Liver (tissue), 9 donors: ENCODE results near the gene HPCAL1. TPM values are rescaled to one million over a fixed set of nuclear protein-coding genes. Genes with fewer than 3 reads are reported as not detected.

Experiments
- DNase-seq: peaks from one replicate; pipeline ENCODE4 v3.0.0-alpha.2; 2017; ENCODE audit warnings: low spot score
- H3K27ac ChIP-seq, 2 donors: one replicate each; pipeline ENCODE4 v1.7.0; 2013; ENCODE audit warnings: inconsistent platforms in 2 of 2, low read length in 2 of 2, control low read depth in 1 of 2, low read depth in 1 of 2, mild to moderate bottlenecking in 1 of 2
- H3K27me3 ChIP-seq, 4 donors: one replicate each; pipeline versions ENCODE4 v1.6.1 to v1.7.0; 2013; ENCODE audit warnings: low read length in 3 of 4, inconsistent platforms in 1 of 4, mild to moderate bottlenecking in 1 of 4, moderate library complexity in 1 of 4; ENCODE audit not compliant: control insufficient read depth in 4 of 4, insufficient read depth in 4 of 4
- H3K36me3 ChIP-seq, 4 donors: one replicate each; pipeline versions ENCODE4 v1.6.1 to v1.7.0; 2013; ENCODE audit warnings: low read length in 3 of 4, mild to moderate bottlenecking in 3 of 4, low read depth in 1 of 4, moderate library complexity in 1 of 4; ENCODE audit not compliant: control insufficient read depth in 4 of 4, insufficient read depth in 3 of 4
- H3K4me1 ChIP-seq, 4 donors: one replicate each; pipeline versions ENCODE4 v1.6.1 to v1.7.0; 2013; ENCODE audit warnings: low read length in 3 of 4, mild to moderate bottlenecking in 3 of 4, moderate library complexity in 1 of 4; ENCODE audit not compliant: control insufficient read depth in 4 of 4, insufficient read depth in 4 of 4
- H3K4me3 ChIP-seq, 3 donors: one replicate each; pipeline versions ENCODE4 v1.6.1 to v1.7.0; 2013; ENCODE audit warnings: low read length in 3 of 3, control low read depth in 1 of 3, low read depth in 1 of 3, mild to moderate bottlenecking in 1 of 3
- H3K9ac ChIP-seq, 2 donors: one replicate each; pipeline ENCODE4 v1.7.0; 2013; ENCODE audit warnings: low read length in 2 of 2, mild to moderate bottlenecking in 2 of 2, moderate library complexity in 2 of 2, control low read depth in 1 of 2, low read depth in 1 of 2
- H3K9me3 ChIP-seq, 4 donors: one replicate each; pipeline versions ENCODE4 v1.6.1 to v1.7.0; 2013; ENCODE audit warnings: low read length in 3 of 4; ENCODE audit not compliant: control insufficient read depth in 4 of 4
- ATF3 ChIP-seq: IDR thresholded peaks from 2 replicates; pipeline ENCODE4 v1.6.1; 2016; ENCODE audit warnings: antibody characterized with exemption
- CTCF ChIP-seq: fragments of 150-350 bp; IDR thresholded peaks from 2 replicates; pipeline ENCODE4 v1.5.1; 2017; ENCODE audit warnings: improper control_type of control experiment, low read depth, low read length; ENCODE audit not compliant: missing input control
- EGR1 ChIP-seq, 2 donors: IDR thresholded peaks; 2 replicates each; pipeline ENCODE4 v1.6.1; 2016 to 2018; ENCODE audit warnings: antibody characterized with exemption in 2 of 2, low read depth in 2 of 2
- FOXA1 ChIP-seq: IDR thresholded peaks from 2 replicates; pipeline ENCODE4 v1.6.1; 2016; ENCODE audit warnings: antibody characterized with exemption
- FOXA2 ChIP-seq: IDR thresholded peaks from 2 replicates; pipeline ENCODE4 v1.6.1; 2016; ENCODE audit warnings: antibody characterized with exemption
- GABPA ChIP-seq, 2 donors: IDR thresholded peaks in 1 of 2; conservative IDR thresholded peaks in 1 of 2; 2 replicates each; pipeline ENCODE4 v1.6.1; 2016; ENCODE audit warnings: antibody characterized with exemption in 2 of 2, mild to moderate bottlenecking in 1 of 2, moderate library complexity in 1 of 2
- HNF4A ChIP-seq, 2 donors: conservative IDR thresholded peaks; 2 replicates each; pipeline ENCODE4 v1.6.1; 2016; ENCODE audit warnings: antibody characterized with exemption in 2 of 2, mild to moderate bottlenecking in 2 of 2
- HNF4G ChIP-seq: IDR thresholded peaks from 2 replicates; pipeline ENCODE4 v1.6.1; 2016; ENCODE audit warnings: antibody characterized with exemption
- JUND ChIP-seq, 2 donors: IDR thresholded peaks; 2 replicates each; pipeline ENCODE4 v1.6.1; 2016; ENCODE audit warnings: antibody characterized with exemption in 2 of 2
- NR2F2 ChIP-seq: IDR thresholded peaks from 2 replicates; pipeline ENCODE4 v1.6.1; 2016; ENCODE audit warnings: antibody characterized with exemption
- RAD21 ChIP-seq, 2 donors: IDR thresholded peaks; 2 replicates each; pipeline ENCODE4 v1.6.1; 2016; ENCODE audit warnings: antibody characterized with exemption in 2 of 2, mild to moderate bottlenecking in 2 of 2
- RXRA ChIP-seq, 2 donors: IDR thresholded peaks; 2 replicates each; pipeline ENCODE4 v1.6.1; 2017 to 2018; ENCODE audit warnings: antibody characterized with exemption in 2 of 2, mild to moderate bottlenecking in 1 of 2
- SP1 ChIP-seq: IDR thresholded peaks from 2 replicates; pipeline ENCODE4 v1.6.1; 2018; ENCODE audit warnings: antibody characterized with exemption, mild to moderate bottlenecking
- TAF1 ChIP-seq: conservative IDR thresholded peaks from 2 replicates; pipeline ENCODE4 v1.6.1; 2016; ENCODE audit warnings: antibody characterized with exemption, mild to moderate bottlenecking
- YY1 ChIP-seq: IDR thresholded peaks from 2 replicates; pipeline ENCODE4 v1.6.1; 2016; ENCODE audit warnings: antibody characterized with exemption, mild to moderate bottlenecking
- WGBS: extraction: QIAGEN DNeasy Blood & Tissue Kit; methylation state at CpG from one replicate; pipeline ENCODE4 v1.1.7; 2013; 5-methylcytosine and 5-hydroxymethylcytosine counted together
- polyA plus RNA-seq, 2 donors: library from polyadenylated mRNA; stranded (reverse) in 1 of 2; unstranded in 1 of 2; fragments of 200-250 nt in 1 of 2; fragments of >200 nt in 1 of 2; fragmentation: Nextera tagmentation in 1 of 2; extraction: Ambion mirVana in 1 of 2; gene quantifications; one replicate each; pipeline versions ENCODE4 v1.2.1 to v1.2.3, GENCODE V29; 2013 to 2015
- total RNA-seq, 2 donors: library from RNA; depleted of rRNA; stranded (reverse); fragments of >200 nt; gene quantifications; one replicate each; pipeline ENCODE4 v1.2.3, GENCODE V29; 2014
- TF ChIP-seq, protein P1 (sequence below): IDR thresholded peaks from 2 replicates; pipeline ENCODE4 v1.6.1; 2016; ENCODE audit warnings: antibody characterized with exemption
- TF ChIP-seq, protein P2 (sequence below): IDR thresholded peaks from 2 replicates; pipeline ENCODE4 v1.6.1; 2016; ENCODE audit warnings: antibody characterized with exemption
- TF ChIP-seq, protein P3 (sequence below): IDR thresholded peaks from 2 replicates; pipeline ENCODE4 v1.6.1; 2016; ENCODE audit warnings: antibody characterized with exemption, mild to moderate bottlenecking
- donor health status: healthy.
- donor health status: healthy.
- donor health status: healthy.
- donor health status: healthy.
- donor health status: healthy.

The HPCAL1 gene
- total and polyA plus RNA-seq, 4 donors = 17.3 to 27.9 (median 22.9) TPM

DNA sequence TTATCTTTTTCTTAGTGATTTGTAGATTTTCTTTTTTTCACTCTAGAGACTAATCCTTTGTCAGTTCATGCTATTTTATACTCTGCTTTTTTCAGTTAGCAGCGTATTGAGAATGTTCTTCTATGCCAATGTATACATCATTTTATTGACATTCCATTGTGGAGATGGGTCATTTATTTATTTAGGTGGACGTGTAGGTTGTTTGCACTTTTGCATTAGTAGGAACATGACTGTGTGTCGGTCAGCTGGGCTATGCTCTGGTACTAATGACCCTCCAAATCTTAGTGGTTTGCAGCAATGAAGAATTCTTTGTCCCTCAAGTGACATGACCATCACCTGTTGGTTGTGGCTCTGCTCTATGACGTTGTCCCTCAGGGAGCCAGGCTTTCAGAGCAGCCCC, 33.6 kb downstream of the HPCAL1 start:
- no peak for DNase-seq
- H3K36me3 ChIP-seq = peaks cover 0 to 6% (median 0%) of the 10 kb centered on the region in 4 donors
- no peak overlapping the region for H3K27ac ChIP-seq
- H3K4me1 ChIP-seq = peaks cover 2 to 27% (median 15%) of the 10 kb centered on the region in 4 donors
- TF ChIP-seq NR2F2 (no peak), EGR1 (IDR thresholded peaks at IDR 0.05; ENCODE audit: low read depth in 2 of 2) (no peak), FOXA2 (no peak), HNF4G (no peak), CTCF (no peak), ATF3 (no peak), HNF4A (conservative IDR thresholded peaks at IDR 0.05) (no peak), TAF1 (no peak), YY1 (no peak), RAD21 (IDR thresholded peaks at IDR 0.05) (no peak), JUND (IDR thresholded peaks at IDR 0.05) (no peak), RXRA (IDR thresholded peaks at IDR 0.05) (no peak), SP1 (no peak), FOXA1 (no peak), GABPA (IDR thresholded peaks at IDR 0.05 in 1 of 2, conservative IDR thresholded peaks at IDR 0.05 in 1 of 2) (no peak)
- TF ChIP-seq, protein P1, sequence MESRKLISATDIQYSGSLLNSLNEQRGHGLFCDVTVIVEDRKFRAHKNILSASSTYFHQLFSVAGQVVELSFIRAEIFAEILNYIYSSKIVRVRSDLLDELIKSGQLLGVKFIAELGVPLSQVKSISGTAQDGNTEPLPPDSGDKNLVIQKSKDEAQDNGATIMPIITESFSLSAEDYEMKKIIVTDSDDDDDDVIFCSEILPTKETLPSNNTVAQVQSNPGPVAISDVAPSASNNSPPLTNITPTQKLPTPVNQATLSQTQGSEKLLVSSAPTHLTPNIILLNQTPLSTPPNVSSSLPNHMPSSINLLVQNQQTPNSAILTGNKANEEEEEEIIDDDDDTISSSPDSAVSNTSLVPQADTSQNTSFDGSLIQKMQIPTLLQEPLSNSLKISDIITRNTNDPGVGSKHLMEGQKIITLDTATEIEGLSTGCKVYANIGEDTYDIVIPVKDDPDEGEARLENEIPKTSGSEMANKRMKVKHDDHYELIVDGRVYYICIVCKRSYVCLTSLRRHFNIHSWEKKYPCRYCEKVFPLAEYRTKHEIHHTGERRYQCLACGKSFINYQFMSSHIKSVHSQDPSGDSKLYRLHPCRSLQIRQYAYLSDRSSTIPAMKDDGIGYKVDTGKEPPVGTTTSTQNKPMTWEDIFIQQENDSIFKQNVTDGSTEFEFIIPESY = no peak
- TF ChIP-seq, protein P2, sequence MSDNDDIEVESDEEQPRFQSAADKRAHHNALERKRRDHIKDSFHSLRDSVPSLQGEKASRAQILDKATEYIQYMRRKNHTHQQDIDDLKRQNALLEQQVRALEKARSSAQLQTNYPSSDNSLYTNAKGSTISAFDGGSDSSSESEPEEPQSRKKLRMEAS = no peak
- TF ChIP-seq, protein P3, sequence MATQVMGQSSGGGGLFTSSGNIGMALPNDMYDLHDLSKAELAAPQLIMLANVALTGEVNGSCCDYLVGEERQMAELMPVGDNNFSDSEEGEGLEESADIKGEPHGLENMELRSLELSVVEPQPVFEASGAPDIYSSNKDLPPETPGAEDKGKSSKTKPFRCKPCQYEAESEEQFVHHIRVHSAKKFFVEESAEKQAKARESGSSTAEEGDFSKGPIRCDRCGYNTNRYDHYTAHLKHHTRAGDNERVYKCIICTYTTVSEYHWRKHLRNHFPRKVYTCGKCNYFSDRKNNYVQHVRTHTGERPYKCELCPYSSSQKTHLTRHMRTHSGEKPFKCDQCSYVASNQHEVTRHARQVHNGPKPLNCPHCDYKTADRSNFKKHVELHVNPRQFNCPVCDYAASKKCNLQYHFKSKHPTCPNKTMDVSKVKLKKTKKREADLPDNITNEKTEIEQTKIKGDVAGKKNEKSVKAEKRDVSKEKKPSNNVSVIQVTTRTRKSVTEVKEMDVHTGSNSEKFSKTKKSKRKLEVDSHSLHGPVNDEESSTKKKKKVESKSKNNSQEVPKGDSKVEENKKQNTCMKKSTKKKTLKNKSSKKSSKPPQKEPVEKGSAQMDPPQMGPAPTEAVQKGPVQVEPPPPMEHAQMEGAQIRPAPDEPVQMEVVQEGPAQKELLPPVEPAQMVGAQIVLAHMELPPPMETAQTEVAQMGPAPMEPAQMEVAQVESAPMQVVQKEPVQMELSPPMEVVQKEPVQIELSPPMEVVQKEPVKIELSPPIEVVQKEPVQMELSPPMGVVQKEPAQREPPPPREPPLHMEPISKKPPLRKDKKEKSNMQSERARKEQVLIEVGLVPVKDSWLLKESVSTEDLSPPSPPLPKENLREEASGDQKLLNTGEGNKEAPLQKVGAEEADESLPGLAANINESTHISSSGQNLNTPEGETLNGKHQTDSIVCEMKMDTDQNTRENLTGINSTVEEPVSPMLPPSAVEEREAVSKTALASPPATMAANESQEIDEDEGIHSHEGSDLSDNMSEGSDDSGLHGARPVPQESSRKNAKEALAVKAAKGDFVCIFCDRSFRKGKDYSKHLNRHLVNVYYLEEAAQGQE = no peak
- WGBS = 87% methylated on average over 4 of the region's 4 CpGs
- H3K9me3 ChIP-seq = no peaks in the 10 kb centered on the region
- H3K4me3 ChIP-seq = no peak overlapping the region
- H3K27me3 ChIP-seq = no peaks in the 10 kb centered on the region
- H3K9ac ChIP-seq = no peak overlapping the region
